ENCODE measurements around the gene PSMC3IP.
"Not testable (repeated sequence)": the region's sequence is repeated elsewhere in the genome, so short reads cannot be mapped to it uniquely, and the experiment has no call there.

The PSMC3IP gene

DNA sequence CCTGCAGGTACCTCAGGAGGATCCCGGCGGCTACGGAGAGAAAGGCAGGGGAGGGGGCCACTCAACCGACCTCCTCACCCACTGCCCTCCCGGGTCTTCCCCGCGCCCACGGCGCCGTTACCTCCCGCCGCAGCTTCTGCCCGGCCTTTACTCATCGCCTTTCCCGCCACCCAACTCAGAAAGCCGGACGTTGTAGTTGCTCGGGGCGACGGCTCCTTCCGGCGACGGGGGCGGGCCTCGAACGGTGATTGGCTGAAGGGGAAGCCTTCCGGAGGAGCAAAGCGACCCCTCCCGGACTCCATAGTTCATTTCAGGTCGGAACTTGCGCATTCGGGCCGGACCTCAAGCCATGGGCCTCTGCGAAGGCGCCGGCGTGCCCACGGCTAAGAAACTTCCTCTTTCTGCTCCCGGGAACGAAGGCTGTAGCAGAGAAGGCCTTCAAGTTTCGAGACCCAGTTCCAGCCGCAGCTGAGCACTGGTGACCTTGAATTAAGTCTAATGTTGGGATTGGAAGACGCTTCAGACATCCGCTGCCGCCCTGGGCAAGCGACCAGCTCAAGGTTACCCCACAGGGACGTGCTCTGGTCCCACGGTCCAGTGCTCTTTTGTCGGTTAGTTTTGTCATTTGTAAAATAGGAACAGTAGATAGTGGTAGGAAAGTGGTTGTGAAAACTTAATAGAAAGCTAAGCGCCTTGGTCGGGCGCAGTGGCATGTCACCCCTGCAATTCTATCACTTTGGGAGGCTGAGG, at the start of gene PSMC3IP:
Gene PSMC3IP, minus strand, starts transcription at position 198 of the 750 bp plus-strand sequence. Its CDS starts 43 bp downstream, at position 155.
- DNase-seq = peak; percentile 92

GRCh38 chr17:42623732-42624596, 46.4 kb upstream of the PSMC3IP start:
- peak; percentile 6 for DNase-seq

GRCh38 chr17:42623271-42623670, 45.7 kb upstream of the PSMC3IP start:
- no peak for DNase-seq

- DNase-seq = not testable (repeated sequence)
Observed at GRCh38 chr17:42621987-42622386, 44.5 kb upstream of the PSMC3IP start.

GRCh38 chr17:42618442-42619150, 41.1 kb upstream of the PSMC3IP start:
- DNase-seq = peak; percentile 3

DNA sequence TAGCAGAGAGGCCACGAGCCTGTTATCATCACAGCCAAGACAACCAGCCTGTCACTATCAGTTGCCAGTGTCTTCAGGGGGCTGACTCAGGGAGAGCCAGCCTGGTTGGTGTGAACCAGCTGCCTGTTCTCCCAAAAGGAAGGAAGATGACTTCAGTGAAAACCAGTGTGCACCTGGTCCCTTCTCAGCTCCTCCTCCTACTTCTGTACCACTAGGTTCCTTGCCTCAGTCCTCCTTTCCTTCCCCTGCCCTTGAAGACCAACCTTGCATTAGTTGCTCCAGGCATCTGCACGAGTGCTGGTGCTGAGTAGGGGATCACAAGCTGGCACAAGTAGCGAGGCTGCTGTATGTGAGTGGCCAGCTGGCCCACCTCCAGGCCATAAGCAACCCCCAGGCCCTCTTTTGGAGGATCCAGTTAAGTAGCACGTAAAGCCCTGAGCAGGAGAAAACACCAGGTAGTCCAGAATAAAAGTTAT, 40.5 kb upstream of the PSMC3IP start:
- no peak for DNase-seq

- DNase-seq = no peak
Observed at GRCh38 chr17:42613699-42614295, 36.3 kb upstream of the PSMC3IP start.

- DNase-seq = no peak
Observed at GRCh38 chr17:42612013-42612412, 34.5 kb upstream of the PSMC3IP start.

DNA sequence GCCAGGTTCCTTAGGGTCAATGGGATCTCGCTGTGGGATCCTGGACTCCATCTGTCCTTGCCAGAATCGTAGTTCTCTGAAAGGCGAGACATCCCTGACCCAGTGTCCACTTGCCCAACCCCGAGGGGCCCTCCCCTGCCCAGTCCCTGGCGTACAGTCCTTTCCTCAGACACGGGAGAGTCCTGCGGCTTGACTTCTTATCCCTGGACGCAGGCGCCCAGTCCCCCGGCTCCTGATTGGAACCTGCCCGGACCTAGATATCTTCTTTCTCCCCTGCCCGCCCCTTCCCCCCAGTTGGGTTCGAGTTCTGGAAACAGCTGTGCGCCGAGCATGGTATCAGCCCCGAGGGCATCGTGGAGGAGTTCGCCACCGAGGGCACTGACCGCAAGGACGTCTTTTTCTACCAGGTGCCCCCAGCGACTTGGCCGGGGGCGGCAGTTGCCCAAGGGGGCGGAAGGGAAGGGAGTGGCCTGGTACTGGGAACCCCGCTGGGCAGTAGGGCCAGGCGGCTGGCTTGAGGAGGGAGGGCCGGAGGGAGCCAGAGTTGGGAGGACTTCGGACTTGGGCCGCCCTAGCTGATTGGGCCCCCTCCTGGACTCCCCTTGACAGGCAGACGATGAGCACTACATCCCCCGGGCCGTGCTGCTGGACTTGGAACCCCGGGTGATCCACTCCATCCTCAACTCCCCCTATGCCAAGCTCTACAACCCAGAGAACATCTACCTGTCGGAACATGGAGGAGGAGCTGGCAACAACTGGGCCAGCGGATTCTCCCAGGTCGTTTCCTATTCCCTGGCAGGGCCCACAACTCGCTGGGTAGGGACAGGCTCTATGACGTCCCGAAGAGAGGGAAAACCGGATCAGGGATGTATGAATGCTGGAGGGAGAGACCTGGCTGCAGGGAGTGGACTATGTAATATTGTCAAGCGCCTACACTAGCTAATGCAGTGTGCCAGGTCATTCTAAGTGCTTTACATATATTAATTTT, 32.6 kb upstream of the PSMC3IP start:
- DNase-seq = not testable (repeated sequence)

- DNase-seq = peak; percentile 99
Observed at GRCh38 chr17:42609182-42609813, 31.8 kb upstream of the PSMC3IP start, which contains the start of the genes RETREG3 and TUBG1. TSS of gene RETREG3 (minus strand) at chr17:42609374. CDS start at chr17:42609324, 50 bp downstream. TSS of gene TUBG1 (plus strand) at chr17:42609683. CDS start at chr17:42609738, 55 bp downstream.

GRCh38 chr17:42608305-42609181, 31.0 kb upstream of the PSMC3IP start:
- DNase-seq = no peak

DNA sequence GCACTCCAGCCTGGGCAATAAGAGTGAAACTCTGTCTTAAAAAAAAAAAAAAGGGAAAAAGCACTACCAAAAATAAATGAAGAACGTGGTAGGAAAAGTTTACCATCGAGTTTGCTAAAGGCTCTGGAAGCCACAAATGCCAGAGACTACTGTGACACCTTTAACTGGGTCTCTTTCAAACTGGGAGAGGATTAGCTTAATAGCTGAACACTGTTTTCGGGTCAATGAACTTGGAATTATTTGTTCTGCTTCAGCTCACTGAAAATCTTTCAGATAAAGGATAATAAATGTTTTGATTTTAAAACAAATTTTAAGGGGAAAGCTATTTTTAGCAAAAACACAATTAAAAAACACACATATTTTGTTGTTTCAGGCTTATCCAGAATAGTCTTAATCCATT, 30.2 kb upstream of the PSMC3IP start:
- DNase-seq = no peak

DNA sequence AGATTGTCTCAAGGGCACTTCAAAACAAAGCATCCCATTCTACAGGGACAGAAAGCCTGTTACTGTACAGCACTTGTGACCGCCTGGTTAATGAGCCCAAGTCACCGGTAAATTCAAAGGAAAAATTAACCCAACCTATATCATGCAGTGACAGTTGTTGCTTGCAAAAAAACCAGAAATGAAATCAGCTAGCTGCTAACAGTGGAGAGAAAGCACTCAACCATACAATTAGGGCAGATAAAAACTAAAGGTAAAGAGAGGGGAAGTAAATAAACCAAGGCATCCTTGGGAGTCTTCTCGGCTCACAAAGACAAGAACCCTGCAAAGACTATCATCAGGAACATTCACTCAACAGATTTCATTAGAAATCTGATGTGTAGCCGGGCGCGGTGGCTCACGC, 25.8 kb upstream of the PSMC3IP start:
- DNase-seq = no peak

GRCh38 chr17:42598905-42599304, 21.4 kb upstream of the PSMC3IP start:
- DNase-seq = no peak

DNA sequence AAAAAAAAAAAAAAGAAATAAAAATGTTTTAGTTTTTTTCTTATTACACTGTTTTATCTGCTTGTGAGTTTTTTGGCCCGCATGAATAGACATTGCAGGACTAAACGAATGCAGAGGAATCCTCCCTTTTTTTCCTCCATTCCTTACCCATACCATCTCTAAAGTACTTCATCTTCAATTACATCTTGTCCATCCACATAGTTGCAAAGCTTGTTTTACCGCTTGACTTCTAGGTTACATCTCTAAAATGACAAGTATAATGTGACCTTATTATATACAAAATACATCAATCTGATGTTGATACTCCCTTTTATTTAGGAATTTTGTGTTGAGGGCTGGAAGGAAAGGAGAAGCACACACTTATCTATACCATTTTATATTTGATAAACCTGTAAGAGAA, 18.9 kb upstream of the PSMC3IP start:
- DNase-seq = no peak

- no peak for DNase-seq
Observed at GRCh38 chr17:42591411-42591810, 13.9 kb upstream of the PSMC3IP start.

GRCh38 chr17:42590886-42591285, 13.4 kb upstream of the PSMC3IP start:
- no peak for DNase-seq

GRCh38 chr17:42586514-42587230, 9.1 kb upstream of the PSMC3IP start:
- no peak for DNase-seq

- DNase-seq = no peak
Observed at GRCh38 chr17:42585353-42585752, 7.8 kb upstream of the PSMC3IP start.

All from fibroblast of upper back skin (primary cell).